Naive thymus-derived CD8-positive, alpha-beta T cell (primary cell): ENCODE measurements around the gene KANSL1. TPM values are rescaled to one million over a fixed set of nuclear protein-coding genes. Genes with fewer than 3 reads are reported as not detected.
A peak's percentile ranks its signal among the peaks of the same experiment; 100 is the strongest.
"Not testable (repeated sequence)": the region's sequence is repeated elsewhere in the genome, so short reads cannot be mapped to it uniquely, and the experiment has no call there.

ENCODE experiments used
- ATAC-seq, 2 donors: fragments of 150-1000 bp; cut with Tn5 transposase in 1 of 2; sonication (Bioruptor Pico), chemical (Tn5 transposase) in 1 of 2; 1 replicate in 1 of 2; 2 replicates in 1 of 2; pipeline ENCODE4 v1.10.0; 2021; ENCODE audit warnings: mild to moderate bottlenecking in 2 of 2, moderate library complexity in 2 of 2
- POLR2A ChIA-PET: fragments of 350-600 bp; sonication (Branson Sonifier 250); formaldehyde crosslinking; loops from one replicate; lab custom pipeline; 2021; ENCODE audit warnings: antibody characterized with exemption; lab: Charles Lee
- DNase-seq, 10 donors: peaks; one replicate each; pipeline versions ENCODE4 v3.0.0 to v3.0.0-alpha.2; 2020 to 2022
- H3K27ac Mint-ChIP-seq, 10 donors: one replicate each; pipeline ENCODE4 v1.8.0; 2020 to 2022; ENCODE audit warnings: mild to moderate bottlenecking in 10 of 10, mixed read lengths in 10 of 10, moderate library complexity in 4 of 10, inconsistent platforms in 1 of 10
- H3K27me3 Mint-ChIP-seq, 5 donors: one replicate each; pipeline ENCODE4 v1.8.0; 2021 to 2022; ENCODE audit warnings: mixed read lengths in 5 of 5
- H3K36me3 Mint-ChIP-seq, 3 donors: one replicate each; pipeline ENCODE4 v1.8.0; 2020 to 2022; ENCODE audit warnings: mixed read lengths in 3 of 3, mild to moderate bottlenecking in 2 of 3, inconsistent platforms in 1 of 3
- H3K4me1 Mint-ChIP-seq, 4 donors: one replicate each; pipeline ENCODE4 v1.8.0; 2021 to 2022; ENCODE audit warnings: mixed read lengths in 4 of 4
- H3K4me3 Mint-ChIP-seq, 10 donors: one replicate each; pipeline ENCODE4 v1.8.0; 2020 to 2022; ENCODE audit warnings: mild to moderate bottlenecking in 10 of 10, mixed read lengths in 10 of 10, moderate library complexity in 6 of 10, inconsistent platforms in 1 of 10
- H3K9me3 Mint-ChIP-seq, 9 donors: one replicate each; pipeline ENCODE4 v1.8.0; 2020 to 2022; ENCODE audit warnings: mixed read lengths in 9 of 9, mild to moderate bottlenecking in 3 of 9, inconsistent platforms in 1 of 9, moderate library complexity in 1 of 9
- polyA plus RNA-seq, 3 donors: library from polyadenylated mRNA; unstranded; fragments of 300-500 nt; fragmentation: Illumina TruSeq; gene quantifications; one replicate each; pipeline ENCODE4 v1.2.3, GENCODE V29; 2021
- total RNA-seq, 8 experiments: library from RNA in 2 of 8; stranded (reverse) in 2 of 8; gene quantifications; one replicate each; pipeline ENCODE4 v1.2.3 and lab custom pipeline; 2021 to 2026

KANSL1 gene
- total and polyA plus RNA-seq, 5 experiments from 2014 or later: 13.1 to 208 (median 16.6) TPM

- no peaks in the 10 kb centered on the region for H3K4me1 Mint-ChIP-seq
- no peak overlapping the region for H3K4me3 Mint-ChIP-seq
- no peaks in the 10 kb centered on the region for H3K9me3 Mint-ChIP-seq
- peak overlapping the region in 1 of 10 donors; percentile 57 for H3K27ac Mint-ChIP-seq
- no peaks in the 10 kb centered on the region for H3K36me3 Mint-ChIP-seq
- H3K27me3 Mint-ChIP-seq: peaks cover 0 to 10% (median 0%) of the 10 kb centered on the region in 5 donors
- POLR2A ChIA-PET: no interaction called here
- DNase-seq (no peak), ATAC-seq (no peak)
These were observed 183.3 kb downstream of the KANSL1 start for GRCh38 chr17:46009681-46010596.

GRCh38 chr17:46008591-46008990 is 184.6 kb downstream of the KANSL1 start:
- Mint-ChIP-seq H3K27me3 (peaks cover 0 to 10% (median 0%) of the 10 kb centered on the region in 5 donors), H3K9me3 (no peaks in the 10 kb centered on the region), H3K4me1 (peaks cover 0 to 1% (median 0%) of the 10 kb centered on the region in 4 donors), H3K4me3 (no peak overlapping the region), H3K27ac (no peak overlapping the region), H3K36me3 (no peaks in the 10 kb centered on the region)
- ATAC-seq (no peak), DNase-seq (no peak)
- POLR2A ChIA-PET: no interaction called here

GRCh38 chr17:46007461-46007965 is 185.7 kb downstream of the KANSL1 start:
- ATAC-seq: no peak
- no peak overlapping the region for H3K4me3 Mint-ChIP-seq
- POLR2A ChIA-PET: no interaction called here
- H3K27ac Mint-ChIP-seq: no peak overlapping the region
- no peak for DNase-seq
- H3K36me3 Mint-ChIP-seq: no peaks in the 10 kb centered on the region
- H3K9me3 Mint-ChIP-seq: no peaks in the 10 kb centered on the region
- H3K27me3 Mint-ChIP-seq: peaks cover 0 to 6% (median 0%) of the 10 kb centered on the region in 5 donors
- peaks cover 0 to 1% (median 0%) of the 10 kb centered on the region in 4 donors for H3K4me1 Mint-ChIP-seq

GRCh38 chr17:46006082-46006481 is 187.1 kb downstream of the KANSL1 start:
- DNase-seq, H3K4me3 Mint-ChIP-seq, H3K4me1 Mint-ChIP-seq, H3K9me3 Mint-ChIP-seq, H3K27me3 Mint-ChIP-seq, ATAC-seq, H3K36me3 Mint-ChIP-seq, POLR2A ChIA-PET: not testable (repeated sequence)
- peak overlapping the region in 1 of 10 donors; percentile 37 for H3K27ac Mint-ChIP-seq

GRCh38 chr17:46003907-46004748 is 189.1 kb downstream of the KANSL1 start:
- DNase-seq: no peak
- POLR2A ChIA-PET: interaction anchor here (0.9 to 1.2 kb wide), 3 partner anchors 17 to 209 kb away, joined by 3 to 6 read pairs (median 3); partner anchors contain the start of gene KANSL1
- ATAC-seq: no peak

GRCh38 chr17:46002973-46003316 is 190.3 kb downstream of the KANSL1 start:
- Mint-ChIP-seq H3K27me3 (peaks cover 0 to 6% (median 0%) of the 10 kb centered on the region in 5 donors), H3K36me3 (no peaks in the 10 kb centered on the region), H3K4me1 (peaks cover 0 to 2% (median under 1%) of the 10 kb centered on the region in 4 donors), H3K9me3 (no peaks in the 10 kb centered on the region), H3K27ac (peak overlapping the region in 1 of 10 donors; percentile 40), H3K4me3 (no peak overlapping the region)
- peak in 1 of 2 donors; percentile 22 for ATAC-seq
- DNase-seq: no peak
- POLR2A ChIA-PET: no interaction called here

More at GRCh38 chr17:46003907-46004748, 189.1 kb downstream of the KANSL1 start:
- Mint-ChIP-seq H3K9me3 (no peaks in the 10 kb centered on the region), H3K4me1 (peaks cover 0 to 2% (median under 1%) of the 10 kb centered on the region in 4 donors), H3K27ac (no peak overlapping the region), H3K36me3 (no peaks in the 10 kb centered on the region), H3K27me3 (peaks cover 0 to 6% (median 0%) of the 10 kb centered on the region in 5 donors), H3K4me3 (no peak overlapping the region)

- H3K36me3 Mint-ChIP-seq: no peaks in the 10 kb centered on the region
- H3K4me3 Mint-ChIP-seq: no peak overlapping the region
- H3K4me1 Mint-ChIP-seq: peaks cover 0 to 2% (median under 1%) of the 10 kb centered on the region in 4 donors
- peak; percentile 56 to 86 (median 72) for DNase-seq
- H3K27ac Mint-ChIP-seq: peak overlapping the region in 3 of 10 donors; percentile 40 to 56 (median 47)
- peaks cover 0 to 6% (median 0%) of the 10 kb centered on the region in 5 donors for H3K27me3 Mint-ChIP-seq
- no peaks in the 10 kb centered on the region for H3K9me3 Mint-ChIP-seq
- ATAC-seq: peak; percentile 96
- POLR2A ChIA-PET: no interaction called here
These were observed 190.8 kb downstream of the KANSL1 start for GRCh38 chr17:46002311-46002972.

GRCh38 chr17:46001390-46002310 is 191.6 kb downstream of the KANSL1 start:
- Mint-ChIP-seq H3K27me3 (peaks cover 0 to 6% (median 0%) of the 10 kb centered on the region in 5 donors), H3K9me3 (no peaks in the 10 kb centered on the region)
- POLR2A ChIA-PET: no interaction called here

GRCh38 chr17:46000757-46001156 is 192.5 kb downstream of the KANSL1 start:
- Mint-ChIP-seq H3K4me1 (peaks cover 0 to 2% (median under 1%) of the 10 kb centered on the region in 4 donors), H3K36me3 (no peaks in the 10 kb centered on the region), H3K9me3 (no peaks in the 10 kb centered on the region), H3K4me3 (no peak overlapping the region), H3K27ac (peak overlapping the region in 1 of 10 donors; percentile 21), H3K27me3 (peaks cover 0 to under 1% (median 0%) of the 10 kb centered on the region in 5 donors)
- POLR2A ChIA-PET: no interaction called here
- peak in 1 of 10 donors; percentile 58 for DNase-seq
- ATAC-seq: no peak

More at GRCh38 chr17:46001390-46002310, 191.6 kb downstream of the KANSL1 start:
- Mint-ChIP-seq H3K4me3 (no peak overlapping the region), H3K36me3 (no peaks in the 10 kb centered on the region), H3K4me1 (peaks cover 0 to 2% (median under 1%) of the 10 kb centered on the region in 4 donors), H3K27ac (peak overlapping the region in 2 of 10 donors; percentile 40 to 56)
- DNase-seq: peak in 1 of 10 donors; percentile 26
- no peak for ATAC-seq

- H3K36me3 Mint-ChIP-seq: no peaks in the 10 kb centered on the region
- no peak overlapping the region for H3K4me3 Mint-ChIP-seq
- no peaks in the 10 kb centered on the region for H3K9me3 Mint-ChIP-seq
- POLR2A ChIA-PET: no interaction called here
- no peak overlapping the region for H3K27ac Mint-ChIP-seq
- DNase-seq (peak in 1 of 10 donors; percentile 19), ATAC-seq (no peak)
- H3K4me1 Mint-ChIP-seq: peaks cover 0 to 4% (median under 1%) of the 10 kb centered on the region in 4 donors
- no peaks in the 10 kb centered on the region for H3K27me3 Mint-ChIP-seq
These were observed 192.9 kb downstream of the KANSL1 start for GRCh38 chr17:46000292-46000691.

GRCh38 chr17:45999900-46000290 is 193.3 kb downstream of the KANSL1 start:
- H3K36me3 Mint-ChIP-seq: no peaks in the 10 kb centered on the region
- no peaks in the 10 kb centered on the region for H3K27me3 Mint-ChIP-seq

More at GRCh38 chr17:45999900-46000290, 193.3 kb downstream of the KANSL1 start:
- POLR2A ChIA-PET: no interaction called here
- H3K4me1 Mint-ChIP-seq: peaks cover 0 to 4% (median under 1%) of the 10 kb centered on the region in 4 donors
- DNase-seq (peak in 1 of 10 donors; percentile 1), ATAC-seq (no peak)
- no peak overlapping the region for H3K27ac Mint-ChIP-seq
- H3K4me3 Mint-ChIP-seq: no peak overlapping the region
- no peaks in the 10 kb centered on the region for H3K9me3 Mint-ChIP-seq
